ENCODE data around the gene TMEM232. TPM values are rescaled to one million over a fixed set of nuclear protein-coding genes. Genes with fewer than 3 reads are reported as not detected.
"Not testable (repeated sequence)": the region's sequence is repeated elsewhere in the genome, so short reads cannot be mapped to it uniquely, and the experiment has no call there.

The TMEM232 gene
- total RNA-seq, 2 experiments from 2014 or later, result 0.98 to 1.1 TPM

DNA sequence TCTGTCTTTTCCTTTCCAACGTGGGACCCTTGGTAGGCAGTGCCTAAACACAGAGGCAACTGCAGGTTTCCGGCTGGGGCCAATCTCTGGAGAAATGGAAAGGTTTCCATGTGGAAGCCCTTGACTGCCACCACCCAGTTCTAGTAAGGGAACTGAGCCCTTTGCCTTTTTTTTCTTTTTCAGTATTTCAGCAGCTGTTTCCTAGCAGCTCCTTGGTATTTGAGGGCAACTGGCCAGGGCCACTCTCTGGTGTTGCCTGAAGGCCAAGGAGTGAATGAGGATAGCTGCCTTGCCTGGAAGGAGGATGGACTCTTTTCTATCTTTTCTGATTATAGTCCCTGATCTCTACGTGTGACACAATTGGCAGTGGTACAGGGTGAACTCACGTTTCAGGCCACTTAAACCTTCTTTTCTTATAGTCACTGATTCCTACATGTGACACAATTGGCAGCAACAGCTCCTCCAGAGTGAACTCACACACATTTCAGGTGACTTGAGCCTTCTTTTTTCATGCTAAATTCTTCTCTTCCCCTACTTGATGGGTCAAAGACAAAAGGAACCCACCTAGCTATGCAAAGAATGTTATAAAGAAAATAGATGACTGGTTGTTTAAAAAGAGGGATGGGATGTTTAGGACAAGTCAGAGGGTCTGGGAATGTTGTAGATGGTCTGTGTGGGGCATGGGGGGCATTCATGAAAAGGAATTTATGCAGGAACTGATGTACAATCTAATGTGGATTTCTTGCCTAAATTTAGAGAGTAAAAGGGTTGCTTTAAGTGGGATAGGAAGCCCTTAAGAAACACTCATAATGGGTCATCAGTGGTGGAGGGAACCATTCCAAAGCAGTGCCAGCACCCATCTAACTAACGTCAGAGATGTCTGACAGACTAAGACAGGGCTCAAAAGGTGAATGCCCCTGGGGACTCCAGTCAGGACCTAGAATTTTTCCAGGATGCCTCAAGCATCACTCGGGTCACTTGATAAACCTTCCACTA, 190.1 kb downstream of the TMEM232 start:
- Histone ChIP-seq H3K9me3 (ENCODE audit: control insufficient read depth in 1 of 2, insufficient read depth in 1 of 2, low read length in 2 of 2) (no peaks in the 10 kb centered on the region), H3K36me3 (ENCODE audit: insufficient read depth, low read length) (no peaks in the 10 kb centered on the region), H3K4me3 (ENCODE audit: low read length) (no peak overlapping the region), H3K27me3 (ENCODE audit: control insufficient read depth in 1 of 2, insufficient read depth in 2 of 2, low read length in 2 of 2) (no peaks in the 10 kb centered on the region), H3K27ac (ENCODE audit: low read depth in 1 of 2, low read length in 2 of 2) (no peak overlapping the region), H3K4me1 (ENCODE audit: insufficient read depth, low read length) (no peaks in the 10 kb centered on the region)
- H3K27ac Mint-ChIP-seq, result no peak overlapping the region
- H3K9me3 Mint-ChIP-seq, result no peaks in the 10 kb centered on the region
- no peak for DNase-seq
- H3K36me3 Mint-ChIP-seq (ENCODE audit: low read depth), result no peaks in the 10 kb centered on the region
- CTCF ChIA-PET, result interaction anchor here (1.2 kb wide), 1 partner anchor 17 kb away, joined by 4 read pairs; no protein-coding TSS in a partner anchor
- TF ChIP-seq, protein P1, sequence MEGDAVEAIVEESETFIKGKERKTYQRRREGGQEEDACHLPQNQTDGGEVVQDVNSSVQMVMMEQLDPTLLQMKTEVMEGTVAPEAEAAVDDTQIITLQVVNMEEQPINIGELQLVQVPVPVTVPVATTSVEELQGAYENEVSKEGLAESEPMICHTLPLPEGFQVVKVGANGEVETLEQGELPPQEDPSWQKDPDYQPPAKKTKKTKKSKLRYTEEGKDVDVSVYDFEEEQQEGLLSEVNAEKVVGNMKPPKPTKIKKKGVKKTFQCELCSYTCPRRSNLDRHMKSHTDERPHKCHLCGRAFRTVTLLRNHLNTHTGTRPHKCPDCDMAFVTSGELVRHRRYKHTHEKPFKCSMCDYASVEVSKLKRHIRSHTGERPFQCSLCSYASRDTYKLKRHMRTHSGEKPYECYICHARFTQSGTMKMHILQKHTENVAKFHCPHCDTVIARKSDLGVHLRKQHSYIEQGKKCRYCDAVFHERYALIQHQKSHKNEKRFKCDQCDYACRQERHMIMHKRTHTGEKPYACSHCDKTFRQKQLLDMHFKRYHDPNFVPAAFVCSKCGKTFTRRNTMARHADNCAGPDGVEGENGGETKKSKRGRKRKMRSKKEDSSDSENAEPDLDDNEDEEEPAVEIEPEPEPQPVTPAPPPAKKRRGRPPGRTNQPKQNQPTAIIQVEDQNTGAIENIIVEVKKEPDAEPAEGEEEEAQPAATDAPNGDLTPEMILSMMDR (IDR thresholded peaks at IDR 0.05), result no peak
- ATAC-seq (ENCODE audit: poor library complexity), result no peak
- no peaks in the 10 kb centered on the region for H3K4me1 Mint-ChIP-seq (ENCODE audit: low read depth)
- POLR2A ChIA-PET, result no interaction called here
- intact Hi-C loops (cut with DNase I, micrococcal nuclease), result no loop called here
- no peaks in the 10 kb centered on the region for H3K27me3 Mint-ChIP-seq
- no peak overlapping the region for H3K4me3 Mint-ChIP-seq

DNA sequence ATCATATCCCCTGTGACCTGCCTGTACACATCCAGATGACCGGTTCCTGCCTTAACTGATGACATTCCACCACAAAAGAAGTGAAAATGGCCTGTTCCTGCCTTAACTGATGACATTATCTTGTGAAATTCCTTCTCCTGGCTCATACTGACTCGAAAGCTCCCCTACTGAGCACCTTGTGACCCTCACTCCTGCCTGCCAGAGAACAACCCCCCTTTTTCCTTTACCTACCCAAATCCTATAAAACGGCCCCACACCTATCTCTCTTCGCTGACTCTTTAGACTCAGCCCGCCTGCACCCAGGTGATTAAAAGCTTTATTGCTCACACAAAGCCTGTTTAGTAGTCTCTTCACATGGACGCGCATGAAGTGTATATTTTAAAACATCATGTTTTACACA, 191.3 kb downstream of the TMEM232 start:
- H3K27me3 ChIP-seq (ENCODE audit: control insufficient read depth in 1 of 2, insufficient read depth in 2 of 2, low read length in 2 of 2); H3K4me3 ChIP-seq (ENCODE audit: low read length); H3K4me1 ChIP-seq (ENCODE audit: insufficient read depth, low read length); H3K36me3 Mint-ChIP-seq (ENCODE audit: low read depth); H3K36me3 ChIP-seq (ENCODE audit: insufficient read depth, low read length); POLR2A ChIA-PET; H3K9me3 ChIP-seq (ENCODE audit: control insufficient read depth in 1 of 2, insufficient read depth in 1 of 2, low read length in 2 of 2); H3K9me3 Mint-ChIP-seq; CTCF ChIA-PET; H3K27ac Mint-ChIP-seq; intact Hi-C loops (cut with DNase I, micrococcal nuclease); H3K27me3 Mint-ChIP-seq; DNase-seq; H3K4me3 Mint-ChIP-seq; H3K4me1 Mint-ChIP-seq (ENCODE audit: low read depth); H3K27ac ChIP-seq (ENCODE audit: low read depth in 1 of 2, low read length in 2 of 2); ATAC-seq (ENCODE audit: poor library complexity): not testable (repeated sequence)

DNA sequence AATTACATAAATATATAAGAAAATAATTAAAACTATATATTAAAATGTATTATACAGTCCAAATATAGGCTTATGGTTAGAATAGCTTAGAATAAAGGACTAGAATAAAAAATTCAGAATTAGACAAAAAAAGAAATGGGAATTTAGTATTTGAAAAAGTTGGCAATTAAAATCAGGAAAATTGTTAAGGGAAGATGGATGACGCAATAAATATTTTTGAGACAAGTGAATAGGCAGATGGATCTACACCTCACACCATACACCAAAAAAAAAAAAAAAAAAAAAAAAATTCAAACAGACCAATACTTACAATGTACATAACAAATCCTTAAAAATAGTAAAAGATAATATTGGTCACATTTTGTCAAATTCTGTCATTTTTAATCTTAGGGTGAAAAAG, 200.7 kb downstream of the TMEM232 start:
- no peaks in the 10 kb centered on the region for H3K9me3 ChIP-seq (ENCODE audit: control insufficient read depth in 1 of 2, insufficient read depth in 1 of 2, low read length in 2 of 2)
- Mint-ChIP-seq H3K9me3 (peaks cover 10% of the 10 kb centered on the region), H3K4me1 (ENCODE audit: low read depth) (no peaks in the 10 kb centered on the region), H3K27me3 (peaks cover 11% of the 10 kb centered on the region), H3K36me3 (ENCODE audit: low read depth) (no peaks in the 10 kb centered on the region), H3K4me3 (no peak overlapping the region), H3K27ac (no peak overlapping the region)
- H3K36me3 ChIP-seq (ENCODE audit: insufficient read depth, low read length), result no peaks in the 10 kb centered on the region
- POLR2A ChIA-PET, result no interaction called here
- CTCF ChIA-PET, result no interaction called here
- no peak overlapping the region for H3K4me3 ChIP-seq (ENCODE audit: low read length)
- no peak overlapping the region for H3K27ac ChIP-seq (ENCODE audit: low read depth in 1 of 2, low read length in 2 of 2)
- H3K27me3 ChIP-seq (ENCODE audit: control insufficient read depth in 1 of 2, insufficient read depth in 2 of 2, low read length in 2 of 2), result no peaks in the 10 kb centered on the region
- DNase-seq (no peak), ATAC-seq (ENCODE audit: poor library complexity) (no peak)
- intact Hi-C loops (cut with DNase I, micrococcal nuclease), result no loop called here
- H3K4me1 ChIP-seq (ENCODE audit: insufficient read depth, low read length), result no peaks in the 10 kb centered on the region
- TF ChIP-seq, protein P1 (IDR thresholded peaks at IDR 0.05), result no peak

All from CD4-positive, alpha-beta T cell (primary cell).